Esophagus muscularis mucosa (tissue), 3 donors: ENCODE results near the gene CAMK2G.

ENCODE experiments used
- CTCF ChIP-seq, 3 experiments: fragments of 200-600 bp in 2 of 3; fragments of 450-650 bp in 1 of 3; sonication (generic) in 2 of 3; IDR thresholded peaks; one replicate each; pipeline ENCODE4 v1.5.1; 2017 to 2019; ENCODE audit warnings: antibody characterized with exemption in 3 of 3, mild to moderate bottlenecking in 2 of 3, moderate library complexity in 1 of 3
- POLR2A ChIP-seq: fragments of 450-650 bp; IDR thresholded peaks from one replicate; pipeline ENCODE4 v1.6.1; 2017; ENCODE audit warnings: antibody characterized with exemption, moderate library complexity, mild to moderate bottlenecking, low read depth

- no peak for TF ChIP-seq CTCF (IDR thresholded peaks at IDR 0.05)
- no peak for TF ChIP-seq POLR2A
Measured at GRCh38 chr10:73810358-73810734, 64.0 kb downstream of the CAMK2G start.
